Posterior cingulate gyrus (tissue), 11 donors: ENCODE data around the gene HBQ1.
"Not testable (repeated sequence)": the region's sequence is repeated elsewhere in the genome, so short reads cannot be mapped to it uniquely, and the experiment has no call there.

ENCODE experiments used
- DNase-seq, 10 donors: peaks; one replicate each; pipeline versions ENCODE4 v3.0.0 to v3.0.0-alpha.2; 2020 to 2021; ENCODE audit warnings: mixed read lengths in 3 of 10
- intact Hi-C: fragments of 100-400 bp; cut with DNase I; formaldehyde crosslinking; loops from one replicate; pipeline ENCODE4 v1.15.1; 2023

Gene HBQ1

GRCh38 chr16:173928-174769 is 6.1 kb upstream of the HBQ1 start:
- DNase-seq, intact Hi-C loops: not testable (repeated sequence)

- peak in 1 of 10 donors; percentile 35 for DNase-seq
Measured at GRCh38 chr16:175011-175949, 5.0 kb upstream of the HBQ1 start.

GRCh38 chr16:176006-176405 is 4.3 kb upstream of the HBQ1 start:
- intact Hi-C loops, result not testable (repeated sequence)
- peak in 1 of 10 donors; percentile 65 for DNase-seq

More at GRCh38 chr16:175011-175949, 5.0 kb upstream of the HBQ1 start:
- intact Hi-C loops, result no loop called here

- intact Hi-C loops, DNase-seq: not testable (repeated sequence)
Measured at GRCh38 chr16:176477-177382, 3.5 kb upstream of the HBQ1 start, which contains the start of gene HBA1. TSS of gene HBA1 (plus strand) at chr16:176680. CDS start at chr16:176717, 37 bp downstream.

- intact Hi-C loops, result no loop called here
- no peak for DNase-seq
Measured at GRCh38 chr16:177394-177822, 2.9 kb upstream of the HBQ1 start.

GRCh38 chr16:177981-178667 is 2.1 kb upstream of the HBQ1 start:
- intact Hi-C loops, result no loop called here
- no peak for DNase-seq

GRCh38 chr16:178668-179015 is 1.6 kb upstream of the HBQ1 start:
- no peak for DNase-seq
- intact Hi-C loops, result no loop called here

GRCh38 chr16:179211-180092 is 807 bp upstream of the HBQ1 start:
- intact Hi-C loops, result loop anchor here (2.0 kb wide), 1 partner anchor 73 kb away; no protein-coding TSS in a partner anchor
- no peak for DNase-seq

- intact Hi-C loops, result loop anchor here (2.0 kb wide), 1 partner anchor 74 kb away; no protein-coding TSS in a partner anchor
Measured at GRCh38 chr16:180681-181564, 664 bp downstream of the HBQ1 start.

GRCh38 chr16:181565-182021 is 1.3 kb downstream of the HBQ1 start:
- DNase-seq, result peak in 8 of 10 donors; percentile 36 to 96 (median 72)
- intact Hi-C loops, result loop anchor here (2.0 kb wide), 1 partner anchor 75 kb away; no protein-coding TSS in a partner anchor

More at GRCh38 chr16:180681-181564, 664 bp downstream of the HBQ1 start:
- peak in 5 of 10 donors; percentile 15 to 85 (median 70) for DNase-seq

- intact Hi-C loops, result no loop called here
- DNase-seq, result no peak
Measured at GRCh38 chr16:183005-183404, 2.7 kb downstream of the HBQ1 start.

- intact Hi-C loops, result no loop called here
- no peak for DNase-seq
Measured at GRCh38 chr16:185213-185612, 5.0 kb downstream of the HBQ1 start.

GRCh38 chr16:185691-186090 is 5.4 kb downstream of the HBQ1 start:
- DNase-seq, result no peak
- intact Hi-C loops, result no loop called here

- intact Hi-C loops, result no loop called here
- DNase-seq, result peak in 1 of 10 donors; percentile 43
Measured at GRCh38 chr16:187330-187729, 7.1 kb downstream of the HBQ1 start.

GRCh38 chr16:188674-189073 is 8.4 kb downstream of the HBQ1 start:
- DNase-seq, result peak in 1 of 10 donors; percentile 4
- intact Hi-C loops, result no loop called here

- DNase-seq, result peak in 1 of 10 donors; percentile 50
- intact Hi-C loops, result no loop called here
Measured at GRCh38 chr16:189604-190186, 9.4 kb downstream of the HBQ1 start.

GRCh38 chr16:191831-192230 is 11.6 kb downstream of the HBQ1 start:
- DNase-seq, result peak in 1 of 10 donors; percentile 6
- intact Hi-C loops, result no loop called here
